H9 (cell line): ENCODE results near the gene SMAD6. TPM values are rescaled to one million over a fixed set of nuclear protein-coding genes. Genes with fewer than 3 reads are reported as not detected.

Experiments
- DNase-seq: peaks from one replicate; pipeline ENCODE4 v3.0.0-alpha.2; 2017
- H2AFZ ChIP-seq: one replicate; pipeline ENCODE4 v1.6.1; 2013; ENCODE audit warnings: mild to moderate bottlenecking, low read length, control low read depth, moderate library complexity
- H2AK5ac ChIP-seq: 2 replicates; pipeline ENCODE4 v1.6.1; 2013; ENCODE audit warnings: low read length, control low read depth, mixed read lengths; ENCODE audit not compliant: insufficient read length
- H2BK120ac ChIP-seq: one replicate; pipeline ENCODE4 v1.6.1; 2013; ENCODE audit warnings: low read depth, mild to moderate bottlenecking, low read length, control low read depth, inconsistent platforms; ENCODE audit not compliant: poor library complexity, severe bottlenecking
- H2BK12ac ChIP-seq: 2 replicates; pipeline ENCODE4 v1.6.1; 2013; ENCODE audit warnings: low read length, control low read depth, mixed read lengths, low read depth; ENCODE audit not compliant: insufficient read length
- H2BK15ac ChIP-seq: 2 replicates; pipeline ENCODE4 v1.6.1; 2013; ENCODE audit warnings: low read depth, low read length, control low read depth
- H2BK20ac ChIP-seq: one replicate; pipeline ENCODE4 v1.6.1; 2013; ENCODE audit warnings: low read depth, mild to moderate bottlenecking, low read length, control low read depth, inconsistent platforms; ENCODE audit not compliant: poor library complexity, severe bottlenecking
- H2BK5ac ChIP-seq: 2 replicates; pipeline ENCODE4 v1.6.1; 2013; ENCODE audit warnings: low read length, control low read depth, mixed read lengths; ENCODE audit not compliant: insufficient read length
- H3K14ac ChIP-seq: 2 replicates; pipeline ENCODE4 v1.6.1; 2013; ENCODE audit warnings: low read length, control low read depth; ENCODE audit not compliant: insufficient read depth
- H3K18ac ChIP-seq: 2 replicates; pipeline ENCODE4 v1.6.1; 2013; ENCODE audit warnings: low read depth, mild to moderate bottlenecking, mixed read lengths, low read length, control low read depth; ENCODE audit not compliant: insufficient read length
- H3K23ac ChIP-seq: 2 replicates; pipeline ENCODE4 v1.6.1; 2013; ENCODE audit warnings: low read length, control low read depth, mixed read lengths, low read depth; ENCODE audit not compliant: insufficient read length
- H3K23me2 ChIP-seq: 2 replicates; pipeline ENCODE4 v1.6.1; 2013; ENCODE audit warnings: low read depth, mild to moderate bottlenecking, mixed read lengths, low read length, control low read depth; ENCODE audit not compliant: insufficient read length, poor library complexity, severe bottlenecking
- H3K27ac ChIP-seq: 2 replicates; pipeline ENCODE4 v1.5.1; 2013; ENCODE audit warnings: low read length, control low read depth, mixed read lengths, low read depth; ENCODE audit not compliant: insufficient read length
- H3K27me3 ChIP-seq: 2 replicates; pipeline ENCODE4 v1.6.1; 2013; ENCODE audit warnings: low read length, control low read depth, inconsistent platforms; ENCODE audit not compliant: insufficient read depth
- H3K4ac ChIP-seq: 2 replicates; pipeline ENCODE4 v1.6.1; 2013; ENCODE audit warnings: low read depth, mild to moderate bottlenecking, control low read depth, inconsistent platforms, low read length, moderate library complexity
- H3K4me1 ChIP-seq: 2 replicates; pipeline ENCODE4 v1.6.1; 2013; ENCODE audit warnings: low read length, control low read depth, inconsistent platforms; ENCODE audit not compliant: insufficient read depth
- H3K4me2 ChIP-seq: 2 replicates; pipeline ENCODE4 v1.6.1; 2013; ENCODE audit warnings: low read length, control low read depth, mixed read lengths; ENCODE audit not compliant: insufficient read length, insufficient read depth
- H3K56ac ChIP-seq: 2 replicates; pipeline ENCODE4 v1.6.1; 2013; ENCODE audit warnings: low read depth, mild to moderate bottlenecking, mixed read lengths, low read length, control low read depth; ENCODE audit not compliant: insufficient read length
- H3K79me1 ChIP-seq: 2 replicates; pipeline ENCODE4 v1.6.1; 2013; ENCODE audit warnings: low read depth, mild to moderate bottlenecking, moderate library complexity, low read length, control low read depth, inconsistent platforms; ENCODE audit not compliant: insufficient read depth, poor library complexity, severe bottlenecking
- H3K79me2 ChIP-seq: 2 replicates; pipeline ENCODE4 v1.6.1; 2013; ENCODE audit warnings: low read length, control low read depth, inconsistent platforms; ENCODE audit not compliant: insufficient read depth
- H3K9ac ChIP-seq: 2 replicates; pipeline ENCODE4 v1.6.1; 2013; ENCODE audit warnings: low read length, control low read depth, mixed read lengths; ENCODE audit not compliant: insufficient read length; ENCODE audit errors: extremely low read depth
- H3K9me3 ChIP-seq: one replicate; pipeline ENCODE4 v1.6.1; 2013; ENCODE audit warnings: low read depth, low read length, inconsistent platforms; ENCODE audit not compliant: control insufficient read depth
- H3T11ph ChIP-seq: one replicate; pipeline ENCODE4 v1.6.1; 2013; ENCODE audit warnings: mild to moderate bottlenecking, low read length, control low read depth, inconsistent platforms
- H4K20me1 ChIP-seq: one replicate; pipeline ENCODE4 v1.6.1; 2013; ENCODE audit not compliant: control insufficient read depth, insufficient read length, insufficient read depth
- H4K5ac ChIP-seq: 2 replicates; pipeline ENCODE4 v1.6.1; 2013; ENCODE audit warnings: low read depth, mild to moderate bottlenecking, mixed read lengths, low read length, control low read depth; ENCODE audit not compliant: insufficient read length
- H4K8ac ChIP-seq: replicated peaks from 2 replicates; pipeline ENCODE4 v1.6.1; 2013; ENCODE audit warnings: low read length, control low read depth, mixed read lengths, low read depth; ENCODE audit not compliant: insufficient read length
- H4K91ac ChIP-seq: 2 replicates; pipeline ENCODE4 v1.6.1; 2013; ENCODE audit warnings: low read depth, mild to moderate bottlenecking, moderate library complexity, mixed read lengths, low read length, control low read depth; ENCODE audit not compliant: insufficient read length
- H3K27ac Mint-ChIP-seq, 3 experiments: 2 replicates in 2 of 3; 3 replicates in 1 of 3; pipeline ENCODE4 v1.8.0; 2020 to 2021; ENCODE audit warnings: mixed read lengths in 3 of 3, mild to moderate bottlenecking in 1 of 3, moderate library complexity in 1 of 3
- H3K27me3 Mint-ChIP-seq: 2 replicates; pipeline ENCODE4 v1.8.0; 2021; ENCODE audit warnings: low read depth, mild to moderate bottlenecking, moderate library complexity, mixed read lengths
- H3K36me3 Mint-ChIP-seq, 3 experiments: 2 replicates in 2 of 3; 3 replicates in 1 of 3; pipeline ENCODE4 v1.8.0; 2020 to 2021; ENCODE audit warnings: low read depth in 3 of 3, mixed read lengths in 3 of 3; ENCODE audit not compliant: insufficient read depth in 1 of 3
- H3K4me1 Mint-ChIP-seq, 2 experiments: 2 replicates each; pipeline ENCODE4 v1.8.0; 2020; ENCODE audit warnings: mixed read lengths in 2 of 2
- H3K4me3 Mint-ChIP-seq, 2 experiments: 2 replicates in 1 of 2; 3 replicates in 1 of 2; pipeline ENCODE4 v1.8.0; 2020 to 2021; ENCODE audit warnings: mild to moderate bottlenecking in 2 of 2, mixed read lengths in 2 of 2, moderate library complexity in 1 of 2
- H3K9me3 Mint-ChIP-seq, 2 experiments: 2 replicates in 1 of 2; 3 replicates in 1 of 2; pipeline ENCODE4 v1.8.0; 2020; ENCODE audit warnings: mild to moderate bottlenecking in 2 of 2, mixed read lengths in 2 of 2, moderate library complexity in 1 of 2
- WGBS: extraction: QIAGEN DNeasy Blood & Tissue Kit; methylation state at CpG from one replicate; pipeline ENCODE4 v1.1.7; 2013; ENCODE audit warnings: missing lambda C conversion rate, low lambda C conversion rate, mixed read lengths; ENCODE audit not compliant: insufficient read length; ENCODE audit errors: extremely low coverage; 5-methylcytosine and 5-hydroxymethylcytosine counted together
- total RNA-seq: library from RNA; stranded (reverse); gene quantifications from 2 replicates; pipeline ENCODE4 v1.2.1, GENCODE V29; 2021
- TF ChIP-seq, protein P1 (sequence below): fragments of 200-600 bp; sonication (generic); conservative IDR thresholded peaks from 3 replicates; pipeline ENCODE4 v1.8.0; 2021; ENCODE audit warnings: antibody characterized with exemption, mild to moderate bottlenecking

SMAD6 gene
- total RNA-seq, 1 experiment from 2014 or later, result 6.0 TPM

DNA sequence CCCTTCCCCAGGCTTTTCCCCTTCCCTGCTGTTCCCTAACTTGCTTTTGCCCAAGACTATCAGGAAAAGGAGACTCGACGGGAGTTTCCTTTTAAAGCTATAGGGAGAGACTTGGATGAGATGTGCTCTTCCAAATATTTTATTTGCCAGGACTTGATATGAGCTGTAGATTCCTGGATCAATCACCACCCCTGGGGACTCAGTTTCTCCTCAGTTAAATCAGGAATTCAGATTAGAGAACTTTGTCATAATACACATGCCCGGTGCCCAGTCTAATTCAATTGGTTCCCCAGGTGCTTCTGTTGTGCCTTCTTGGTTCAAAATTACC is 46.6 kb downstream of the SMAD6 start:
- Histone ChIP-seq H3K79me2 (no peaks in the 10 kb centered on the region), H3T11ph (no peak overlapping the region), H4K5ac (no peak overlapping the region), H3K23me2 (no peaks in the 10 kb centered on the region), H3K9me3 (no peaks in the 10 kb centered on the region), H3K14ac (no peak overlapping the region), H3K23ac (no peak overlapping the region), H4K20me1 (no peaks in the 10 kb centered on the region), H2BK5ac (no peak overlapping the region), H3K4me1 (peaks cover 22% of the 10 kb centered on the region; the same call in 1 of the 2 replicates), H3K56ac (no peak overlapping the region), H2BK20ac (no peak overlapping the region), H2BK12ac (no peak overlapping the region), H3K9ac (no peak overlapping the region), H3K79me1 (no peaks in the 10 kb centered on the region), H2AFZ (no peak overlapping the region), H4K8ac (no peak overlapping the region), H3K4me2 (no peak overlapping the region), H4K91ac (no peak overlapping the region), H2BK120ac (no peak overlapping the region), H2AK5ac (no peak overlapping the region), H3K27me3 (no peaks in the 10 kb centered on the region), H3K18ac (no peak overlapping the region), H3K27ac (no peak overlapping the region), H3K4ac (no peak overlapping the region), H2BK15ac (no peak overlapping the region)
- Mint-ChIP-seq H3K27ac (peak overlapping the region; percentile 5 to 87 (median 35); a peak in 3 of 7 replicates), H3K36me3 (no peaks in the 10 kb centered on the region; a peak in 2 of 7 replicates), H3K4me3 (no peak overlapping the region), H3K9me3 (no peaks in the 10 kb centered on the region), H3K4me1 (peaks cover 76 to 81% of the 10 kb centered on the region in 2 experiments), H3K27me3 (no peaks in the 10 kb centered on the region)
- TF ChIP-seq, protein P1, sequence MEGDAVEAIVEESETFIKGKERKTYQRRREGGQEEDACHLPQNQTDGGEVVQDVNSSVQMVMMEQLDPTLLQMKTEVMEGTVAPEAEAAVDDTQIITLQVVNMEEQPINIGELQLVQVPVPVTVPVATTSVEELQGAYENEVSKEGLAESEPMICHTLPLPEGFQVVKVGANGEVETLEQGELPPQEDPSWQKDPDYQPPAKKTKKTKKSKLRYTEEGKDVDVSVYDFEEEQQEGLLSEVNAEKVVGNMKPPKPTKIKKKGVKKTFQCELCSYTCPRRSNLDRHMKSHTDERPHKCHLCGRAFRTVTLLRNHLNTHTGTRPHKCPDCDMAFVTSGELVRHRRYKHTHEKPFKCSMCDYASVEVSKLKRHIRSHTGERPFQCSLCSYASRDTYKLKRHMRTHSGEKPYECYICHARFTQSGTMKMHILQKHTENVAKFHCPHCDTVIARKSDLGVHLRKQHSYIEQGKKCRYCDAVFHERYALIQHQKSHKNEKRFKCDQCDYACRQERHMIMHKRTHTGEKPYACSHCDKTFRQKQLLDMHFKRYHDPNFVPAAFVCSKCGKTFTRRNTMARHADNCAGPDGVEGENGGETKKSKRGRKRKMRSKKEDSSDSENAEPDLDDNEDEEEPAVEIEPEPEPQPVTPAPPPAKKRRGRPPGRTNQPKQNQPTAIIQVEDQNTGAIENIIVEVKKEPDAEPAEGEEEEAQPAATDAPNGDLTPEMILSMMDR, result no peak
- no CpG with 5 or more reads among the region's 3 CpGs for WGBS
- DNase-seq, result no peak
